Right lobe of liver (tissue), 4 donors: Measurements from ENCODE around the gene ADGRB3.

ENCODE experiments used
- CTCF ChIP-seq, 4 donors: fragments of 200-600 bp in 3 of 4; fragments of 450-650 bp in 1 of 4; IDR thresholded peaks; one replicate each; pipeline versions ENCODE4 v1.5.1 to v1.8.0; 2016 to 2022; ENCODE audit warnings: antibody characterized with exemption in 4 of 4, mild to moderate bottlenecking in 2 of 4
- POLR2A ChIP-seq: fragments of 450-650 bp; IDR thresholded peaks from one replicate; pipeline ENCODE4 v1.6.1; 2017; ENCODE audit warnings: antibody characterized with exemption, mild to moderate bottlenecking
- donor health status: DM: no; HTN: no; CAD: no.
- donor health status: DM: no; HTN: no; CAD: no.
- donor health status: DM: no; HTN: yes; CAD: no.

- no peak for TF ChIP-seq CTCF (IDR thresholded peaks at IDR 0.05)
- TF ChIP-seq POLR2A, result no peak
Observed at GRCh38 chr6:69232911-69233448, 597.9 kb downstream of the ADGRB3 start.
